SK-N-MC (cell line): ENCODE measurements around the gene ZDHHC19.
A peak's percentile ranks its signal among the peaks of the same experiment; 100 is the strongest.
"Not testable (repeated sequence)": the region's sequence is repeated elsewhere in the genome, so short reads cannot be mapped to it uniquely, and the experiment has no call there.

ENCODE experiments used
- DNase-seq: peaks from one replicate; pipeline ENCODE4 v3.0.0-alpha.2; 2011; ENCODE audit warnings: low read depth, low spot score
- H3K27ac ChIP-seq: fragments of 200-600 bp; sonication (generic); 2 replicates; pipeline ENCODE4 v1.5.1; 2016; ENCODE audit warnings: mixed run types
- H3K36me3 ChIP-seq: fragments of 200-600 bp; sonication (generic); 2 replicates; pipeline ENCODE4 v1.6.1; 2017; ENCODE audit warnings: antibody characterized with exemption, low read length, mixed read lengths; ENCODE audit not compliant: insufficient read depth
- H3K4me3 ChIP-seq: fragments of 200-600 bp; sonication (generic); 2 replicates; pipeline ENCODE4 v1.5.1; 2016
- H3K9ac ChIP-seq: fragments of 200-600 bp; sonication (generic); 2 replicates; pipeline ENCODE4 v1.8.0; 2017; ENCODE audit warnings: mixed run types, mixed read lengths; ENCODE audit not compliant: insufficient read length
- H3K9me3 ChIP-seq: fragments of 200-600 bp; sonication (generic); 2 replicates; pipeline ENCODE4 v1.6.1; 2017; ENCODE audit warnings: low read depth, mild to moderate bottlenecking, antibody characterized with exemption, low read length, moderate library complexity, mixed read lengths
- EZH2 ChIP-seq: fragments of 200-600 bp; sonication (generic); IDR thresholded peaks from one replicate; pipeline ENCODE4 v1.6.1; 2017; ENCODE audit warnings: antibody characterized with exemption
- FOXP2 ChIP-seq: optimal IDR thresholded peaks from 2 replicates; pipeline ENCODE3; 2011; ENCODE audit warnings: mild to moderate bottlenecking, moderate library complexity; ENCODE audit not compliant: insufficient read depth; ENCODE audit errors: extremely low read length, control extremely low read depth
- POLR2AphosphoS5 ChIP-seq: IDR thresholded peaks from 2 replicates; pipeline ENCODE4 v1.6.1; 2012; ENCODE audit warnings: mild to moderate bottlenecking, low read depth, low read length, borderline replicate concordance

The ZDHHC19 gene

DNA sequence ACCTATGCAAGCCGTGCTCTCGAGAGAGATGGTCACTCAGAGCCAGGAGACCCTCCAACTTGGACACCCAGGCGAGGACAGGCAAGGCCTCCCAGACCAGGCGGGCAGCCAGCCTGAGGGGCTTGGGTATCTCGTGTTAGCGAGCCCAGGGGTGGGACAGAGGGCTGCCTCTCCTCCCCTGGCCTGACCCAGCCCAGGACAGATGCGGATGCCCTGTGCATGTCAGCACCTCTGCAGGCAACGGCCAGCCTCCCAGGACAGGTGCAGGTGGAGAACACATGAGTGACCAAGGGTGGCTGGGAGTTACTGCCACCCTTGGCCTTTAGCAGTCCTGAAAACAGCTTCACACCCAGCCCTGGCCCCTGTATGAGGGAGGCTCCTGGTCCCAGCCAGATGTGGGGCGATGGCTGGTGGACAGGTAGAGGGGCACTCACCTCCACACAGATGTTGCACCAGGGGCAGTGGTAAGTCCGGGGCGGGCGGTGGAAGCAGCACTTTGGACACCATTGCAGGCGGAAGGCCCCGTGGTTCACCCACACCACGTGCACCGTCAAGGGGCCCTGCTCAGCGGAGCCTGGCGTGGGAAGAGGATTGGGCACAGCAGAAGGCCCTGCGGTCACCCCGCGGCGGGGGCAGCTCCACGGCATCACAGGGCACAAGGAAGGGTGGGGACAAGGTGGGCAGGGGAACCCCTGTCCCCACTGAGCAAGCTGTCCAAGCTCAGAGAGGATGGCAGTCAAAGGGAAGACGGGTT, 2.1 kb downstream of the ZDHHC19 start:
- no peak for TF ChIP-seq EZH2
- no peak for TF ChIP-seq FOXP2
- TF ChIP-seq POLR2AphosphoS5: no peak
- Histone ChIP-seq H3K4me3 (no peak overlapping the region), H3K27ac (no peak overlapping the region), H3K9me3 (no peaks in the 10 kb centered on the region; the same call in 1 of the 2 replicates), H3K36me3 (no peaks in the 10 kb centered on the region), H3K9ac (no peak overlapping the region)
- DNase-seq: no peak

DNA sequence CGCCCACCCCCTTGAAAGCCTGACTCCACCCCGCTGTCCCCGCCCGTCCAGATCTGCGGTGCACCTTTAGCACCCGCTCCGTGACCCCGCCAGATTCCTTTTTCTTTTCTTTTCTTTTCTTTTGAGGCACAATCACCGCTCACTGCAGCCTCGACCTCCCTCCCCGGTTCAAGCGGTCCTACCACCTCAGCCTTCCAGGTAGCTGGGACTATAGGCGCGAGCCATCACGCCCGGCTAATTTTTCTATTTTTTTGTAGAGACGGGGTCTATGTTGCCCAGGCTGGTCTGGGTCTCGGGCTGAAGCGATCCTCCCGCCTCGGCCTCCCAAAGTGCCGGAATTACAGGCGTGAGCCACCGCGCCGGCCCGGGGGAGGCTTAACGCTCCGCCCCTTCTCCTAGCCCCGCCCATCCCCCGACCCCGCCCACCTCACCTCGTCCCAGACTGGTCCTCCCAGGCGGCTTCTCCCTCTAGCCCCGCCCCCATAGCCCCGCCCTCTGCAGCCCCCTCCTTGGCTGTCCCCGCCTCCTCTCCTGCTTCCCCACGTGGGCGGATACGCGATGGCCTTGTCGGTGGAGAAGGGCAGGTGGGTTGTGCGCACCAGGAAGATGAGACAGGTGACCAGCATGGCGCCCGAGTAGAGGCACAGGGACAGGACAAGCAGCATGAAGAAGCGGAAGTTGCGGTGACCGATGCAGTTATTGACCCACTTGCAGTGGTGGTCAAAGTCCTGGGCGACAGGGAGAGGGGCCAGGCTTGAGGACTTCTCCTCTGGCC, 3.2 kb downstream of the ZDHHC19 start:
- no peak for DNase-seq
- peak overlapping the region; percentile 85 for H3K4me3 ChIP-seq
- no peak overlapping the region for H3K9ac ChIP-seq
- H3K9me3 ChIP-seq: no peaks in the 10 kb centered on the region; the same call in 1 of the 2 replicates
- TF ChIP-seq EZH2: no peak
- TF ChIP-seq FOXP2: no peak
- TF ChIP-seq POLR2AphosphoS5: no peak
- no peak overlapping the region for H3K27ac ChIP-seq
- H3K36me3 ChIP-seq: no peaks in the 10 kb centered on the region

DNA sequence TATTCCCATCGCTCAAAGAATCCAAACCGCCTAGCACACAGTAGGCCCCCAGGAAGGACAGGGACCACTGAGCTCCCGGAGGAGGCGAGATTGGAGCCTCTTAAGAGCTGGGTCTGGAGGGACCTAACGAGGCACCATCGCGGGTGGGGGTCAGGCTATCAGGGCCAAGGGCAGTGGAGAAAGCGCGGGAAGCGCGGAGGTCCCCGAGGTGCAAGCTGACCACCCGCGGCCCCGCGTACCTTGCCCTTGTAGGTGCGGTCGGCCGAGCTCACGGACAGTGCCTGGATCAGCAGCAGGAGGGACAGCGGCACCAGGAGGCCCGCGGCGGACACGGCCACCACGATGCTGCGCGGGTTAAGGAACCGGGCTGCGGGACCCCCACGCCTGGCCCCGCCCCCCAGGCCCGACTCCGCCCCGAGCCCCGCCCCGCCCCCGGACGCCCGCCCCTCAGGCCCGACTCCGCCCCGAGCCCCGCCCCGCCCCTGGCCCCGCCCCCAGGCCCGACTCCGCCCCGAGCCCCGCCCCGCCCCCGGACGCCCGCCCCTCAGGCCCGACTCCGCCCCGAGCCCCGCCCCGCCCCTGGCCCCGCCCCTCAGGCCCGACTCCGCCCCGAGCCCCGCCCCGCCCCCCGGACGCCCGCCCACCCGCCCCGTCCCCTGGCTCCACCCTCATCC, 3.9 kb downstream of the ZDHHC19 start:
- H3K9ac ChIP-seq: no peak overlapping the region
- TF ChIP-seq FOXP2 (no peak), EZH2 (no peak), POLR2AphosphoS5 (no peak)
- no peaks in the 10 kb centered on the region; the same call in 1 of the 2 replicates for H3K9me3 ChIP-seq
- no peaks in the 10 kb centered on the region for H3K36me3 ChIP-seq
- no peak overlapping the region for H3K27ac ChIP-seq
- peak overlapping the region; percentile 85; the same call in 1 of the 2 replicates for H3K4me3 ChIP-seq
- DNase-seq: no peak

DNA sequence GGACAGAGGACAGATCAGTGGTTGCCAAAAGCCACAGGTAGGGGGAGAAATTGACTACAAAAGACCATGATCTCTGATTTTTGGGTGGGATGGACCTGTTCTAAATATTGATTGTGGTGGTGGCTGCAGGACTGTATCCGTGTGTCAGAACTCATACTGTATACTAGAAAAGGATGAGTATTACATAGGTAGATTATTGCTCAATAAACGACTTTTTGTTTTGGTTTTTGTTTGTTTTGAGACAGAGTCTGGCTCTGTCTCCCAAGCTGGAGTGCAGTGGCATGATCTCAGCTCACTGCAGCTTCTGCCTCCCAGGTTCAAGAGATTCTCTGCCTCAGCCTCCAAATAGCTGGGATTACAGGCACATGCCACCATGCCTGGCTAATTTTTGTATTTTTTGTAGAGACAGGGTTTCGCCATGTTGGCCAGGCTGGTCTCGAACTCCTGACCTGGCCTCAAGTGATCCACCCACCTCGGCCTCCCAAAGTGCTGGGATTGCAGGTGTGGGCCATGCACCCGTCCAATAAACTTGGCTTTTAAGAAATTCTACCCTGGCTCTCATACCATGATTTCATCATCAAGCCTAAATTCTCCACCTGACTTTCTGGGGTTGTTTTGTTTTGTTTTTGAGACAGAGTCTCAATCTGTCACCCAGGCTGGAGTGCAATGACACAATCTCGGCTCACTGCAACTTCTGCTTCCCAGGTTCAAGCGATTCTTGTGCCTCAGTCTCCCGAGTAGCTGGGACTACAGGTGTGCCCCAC, 5.6 kb downstream of the ZDHHC19 start:
- H3K36me3 ChIP-seq, H3K9me3 ChIP-seq, H3K4me3 ChIP-seq, H3K27ac ChIP-seq, DNase-seq, H3K9ac ChIP-seq: not testable (repeated sequence)

DNA sequence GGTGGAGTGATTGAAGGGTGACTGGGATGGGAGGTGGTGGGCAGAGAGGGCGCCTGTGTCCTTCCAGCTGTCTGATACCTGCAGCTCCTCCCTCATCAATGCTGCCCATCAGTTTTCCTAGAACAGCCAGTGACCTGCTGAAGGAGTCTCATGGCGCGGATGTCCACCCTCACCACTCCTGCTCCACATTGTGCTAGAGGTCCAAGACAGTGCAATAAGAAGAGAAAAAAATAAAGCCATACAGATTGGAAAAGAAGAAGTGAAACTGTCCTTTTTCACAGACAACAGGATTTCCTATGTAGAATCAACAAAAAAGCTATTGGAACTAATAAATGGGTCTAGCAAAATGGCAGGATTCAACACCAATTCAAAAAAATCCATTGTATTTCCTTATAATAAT, 7.4 kb downstream of the ZDHHC19 start:
- DNase-seq: no peak
- H3K36me3 ChIP-seq: no peaks in the 10 kb centered on the region
- no peak overlapping the region for H3K27ac ChIP-seq
- TF ChIP-seq EZH2 (no peak), FOXP2 (no peak), POLR2AphosphoS5 (no peak)
- H3K9ac ChIP-seq: no peak overlapping the region
- no peaks in the 10 kb centered on the region; the same call in 1 of the 2 replicates for H3K9me3 ChIP-seq
- no peak overlapping the region for H3K4me3 ChIP-seq

DNA sequence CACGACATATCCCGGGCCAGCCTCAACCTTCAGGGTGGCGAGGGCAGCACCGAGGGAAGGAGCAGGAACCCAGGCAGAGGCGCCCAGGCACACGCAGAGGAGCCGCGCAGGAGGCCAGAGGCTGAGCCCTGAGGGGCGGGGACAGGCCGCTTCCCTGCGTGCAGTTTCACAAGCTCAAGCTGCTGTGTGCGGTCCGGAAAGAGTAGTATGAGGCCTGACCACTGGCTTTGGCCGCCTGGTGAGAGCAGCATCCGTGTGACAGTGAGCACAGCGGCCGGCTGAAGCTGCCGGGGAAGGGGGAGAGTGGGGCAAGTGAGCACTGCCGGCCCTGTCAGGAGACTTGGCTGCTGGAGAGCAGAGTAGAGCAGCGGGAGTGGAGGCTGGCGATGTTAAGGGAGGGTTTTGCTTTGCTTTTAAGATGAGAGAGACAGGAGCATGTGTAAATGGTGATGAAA, 8.7 kb downstream of the ZDHHC19 start:
- H3K9me3 ChIP-seq: no peaks in the 10 kb centered on the region; the same call in 1 of the 2 replicates
- H3K36me3 ChIP-seq: no peaks in the 10 kb centered on the region
- DNase-seq: no peak
- no peak for TF ChIP-seq FOXP2
- TF ChIP-seq EZH2: no peak
- no peak for TF ChIP-seq POLR2AphosphoS5
- no peak overlapping the region for H3K4me3 ChIP-seq
- no peak overlapping the region for H3K9ac ChIP-seq
- H3K27ac ChIP-seq: no peak overlapping the region

DNA sequence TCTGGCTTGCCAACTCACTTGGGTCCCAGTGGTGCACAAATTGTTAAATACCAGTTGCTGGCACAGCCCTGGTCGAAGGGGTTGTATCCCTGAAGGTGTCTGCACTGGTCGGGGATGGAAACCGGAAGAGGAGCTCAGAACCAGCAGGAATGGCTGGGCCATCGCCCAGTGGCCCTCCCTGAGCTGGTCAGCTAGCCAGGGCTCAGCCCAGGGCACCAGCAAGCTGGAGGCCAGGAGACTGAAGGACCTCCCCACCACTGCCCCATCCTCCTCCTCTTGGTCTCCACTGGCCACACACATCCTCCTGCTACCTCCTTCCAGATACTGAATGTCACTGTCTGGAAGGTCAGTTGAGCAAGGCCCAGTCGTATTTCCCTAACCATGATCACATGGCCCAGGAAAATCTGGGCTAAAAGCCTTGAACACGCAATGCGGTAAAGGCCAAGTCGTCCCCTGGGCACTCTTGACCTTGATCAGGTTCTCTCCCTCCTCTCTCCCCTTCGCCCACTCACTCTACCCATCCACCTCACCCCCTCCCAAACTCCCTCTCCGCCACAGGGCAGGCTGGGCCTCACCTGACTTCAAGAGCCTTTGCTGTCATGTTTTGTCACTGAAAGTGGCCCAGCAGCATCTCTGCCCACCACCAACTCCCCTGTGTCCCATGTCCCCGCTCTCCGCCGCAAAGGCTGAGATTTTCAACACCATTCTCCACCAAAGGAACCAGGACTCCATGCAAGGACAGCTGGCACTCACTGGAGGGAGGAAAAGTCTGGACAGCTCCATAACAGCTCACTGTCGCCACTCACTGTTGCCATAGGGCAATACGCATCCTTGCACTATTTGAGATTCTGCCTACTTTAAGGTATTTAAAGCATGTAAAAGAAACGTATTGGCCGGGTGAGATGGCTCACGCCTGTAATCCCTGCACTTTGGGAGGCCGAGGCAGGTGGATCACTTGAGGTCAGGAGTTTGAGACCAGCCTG, 12.1 kb downstream of the ZDHHC19 start:
- Histone ChIP-seq H3K4me3 (no peak overlapping the region), H3K36me3 (no peaks in the 10 kb centered on the region), H3K9ac (no peak overlapping the region), H3K9me3 (no peaks in the 10 kb centered on the region), H3K27ac (no peak overlapping the region)
- no peak for DNase-seq
- no peak for TF ChIP-seq EZH2
- no peak for TF ChIP-seq FOXP2
- no peak for TF ChIP-seq POLR2AphosphoS5
